Loucy (cell line): ENCODE results near the gene MPV17L.
"Not testable (repeated sequence)": the region's sequence is repeated elsewhere in the genome, so short reads cannot be mapped to it uniquely, and the experiment has no call there.

Source experiments
- H2AFZ ChIP-seq: fragments of 200-600 bp; sonication (generic); 2 replicates; pipeline ENCODE4 v1.6.0; 2016; ENCODE audit warnings: antibody characterized with exemption, mild to moderate bottlenecking, low read length, moderate library complexity
- H3F3A ChIP-seq: fragments of 200-600 bp; 2 replicates; pipeline ENCODE4 v1.6.0; 2016; ENCODE audit warnings: antibody characterized with exemption, low read depth, mild to moderate bottlenecking
- H3K27me3 ChIP-seq: fragments of 200-600 bp; sonication (generic); 2 replicates; pipeline ENCODE4 v1.6.1; 2014; ENCODE audit warnings: low read length, mild to moderate bottlenecking; ENCODE audit not compliant: insufficient read depth, poor library complexity, severe bottlenecking
- H3K36me3 ChIP-seq: fragments of 200-600 bp; sonication (generic); 2 replicates; pipeline ENCODE4 v1.6.1; 2016; ENCODE audit warnings: low read length; ENCODE audit not compliant: insufficient read depth
- H3K4me1 ChIP-seq: fragments of 200-600 bp; sonication (generic); 2 replicates; pipeline ENCODE4 v1.5.1; 2014; ENCODE audit warnings: low read length, mild to moderate bottlenecking; ENCODE audit not compliant: insufficient read depth, poor library complexity, severe bottlenecking
- H3K4me2 ChIP-seq: fragments of 200-600 bp; sonication (generic); 2 replicates; pipeline ENCODE4 v1.6.0; 2014; ENCODE audit warnings: antibody characterized with exemption, low read length, low read depth, mild to moderate bottlenecking; ENCODE audit not compliant: poor library complexity, severe bottlenecking
- H3K4me3 ChIP-seq: fragments of 200-600 bp; sonication (generic); 2 replicates; pipeline ENCODE4 v1.5.1; 2014; ENCODE audit warnings: low read length, mild to moderate bottlenecking, mixed read lengths; ENCODE audit not compliant: poor library complexity, severe bottlenecking
- H3K79me2 ChIP-seq: fragments of 200-600 bp; sonication (generic); 2 replicates; pipeline ENCODE4 v1.6.1; 2014; ENCODE audit warnings: low read length; ENCODE audit not compliant: insufficient read depth
- H3K9ac ChIP-seq: fragments of 200-600 bp; sonication (generic); 2 replicates; pipeline ENCODE4 v1.6.0; 2014; ENCODE audit warnings: mild to moderate bottlenecking, low read depth, low read length, moderate library complexity; ENCODE audit not compliant: poor library complexity, severe bottlenecking
- H3K9me2 ChIP-seq: fragments of 200-600 bp; sonication (generic); replicated peaks from 2 replicates; pipeline ENCODE4 v1.6.1; 2016; ENCODE audit warnings: low read depth, low read length, mixed read lengths
- H3K9me3 ChIP-seq: fragments of 200-600 bp; sonication (generic); 2 replicates; pipeline ENCODE4 v1.6.1; 2014; ENCODE audit warnings: mild to moderate bottlenecking, antibody characterized with exemption, low read length, low read depth; ENCODE audit not compliant: insufficient read depth
- H4K20me1 ChIP-seq: fragments of 200-600 bp; sonication (generic); 2 replicates; pipeline ENCODE4 v1.6.0; 2014; ENCODE audit warnings: antibody characterized with exemption, low read length, mild to moderate bottlenecking; ENCODE audit not compliant: insufficient read depth, poor library complexity, severe bottlenecking
- CTCF ChIP-seq: fragments of 200-600 bp; sonication (generic); conservative IDR thresholded peaks from 2 replicates; pipeline ENCODE4 v1.5.1; 2014; ENCODE audit warnings: mild to moderate bottlenecking, antibody characterized with exemption, low read length
- EZH2phosphoT487 ChIP-seq: fragments of 200-600 bp; IDR thresholded peaks from 2 replicates; pipeline ENCODE4 v1.6.1; 2018; ENCODE audit warnings: antibody characterized with exemption, mild to moderate bottlenecking, moderate library complexity, borderline replicate concordance

Gene MPV17L

DNA sequence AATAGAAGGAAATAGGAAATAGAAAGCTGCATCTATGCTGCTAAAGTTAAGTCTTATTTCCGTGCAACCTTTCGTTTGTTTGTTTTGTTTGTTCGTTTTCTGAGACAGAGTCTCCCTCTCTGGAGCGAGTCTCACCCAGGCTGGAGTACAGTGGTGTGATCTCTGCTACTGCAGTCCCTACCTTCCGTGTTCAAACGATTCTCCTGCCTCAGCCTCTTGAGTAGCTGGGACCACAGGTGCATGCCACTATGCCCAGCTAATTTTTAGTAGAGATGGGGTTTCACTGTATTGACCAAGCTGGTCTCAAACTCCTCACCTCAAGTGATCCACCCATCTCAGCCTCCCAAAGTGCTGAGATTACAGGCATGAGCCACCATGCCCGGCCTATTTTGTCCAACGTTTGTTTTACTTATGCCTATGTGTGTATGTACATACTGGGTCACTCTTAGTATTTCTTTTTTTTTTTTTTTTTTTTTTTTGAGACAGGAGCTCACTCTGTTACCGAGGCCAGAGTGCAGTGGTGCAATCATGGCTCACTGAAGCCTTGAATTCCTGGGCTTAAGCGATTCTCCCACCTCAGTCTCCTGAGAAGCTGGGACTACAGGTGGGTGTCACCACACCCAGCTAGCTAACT is 55.7 kb downstream of the MPV17L start:
- Histone ChIP-seq H3K4me3 (no peak overlapping the region), H3K4me2 (no peak overlapping the region), H4K20me1 (no peaks in the 10 kb centered on the region), H3K4me1 (no peaks in the 10 kb centered on the region), H3K9me3 (no peaks in the 10 kb centered on the region), H3K9ac (no peak overlapping the region), H3K79me2 (no peaks in the 10 kb centered on the region), H3K9me2 (no peaks in the 10 kb centered on the region), H3K27me3 (no peaks in the 10 kb centered on the region), H2AFZ (no peak overlapping the region), H3F3A (no peaks in the 10 kb centered on the region), H3K36me3 (no peaks in the 10 kb centered on the region)
- TF ChIP-seq CTCF: no peak
- no peak for TF ChIP-seq EZH2phosphoT487

- Histone ChIP-seq H3K9ac (no peak overlapping the region), H3K4me2 (no peak overlapping the region), H3K4me3 (no peak overlapping the region), H3K4me1 (no peaks in the 10 kb centered on the region), H3K36me3 (no peaks in the 10 kb centered on the region), H2AFZ (no peak overlapping the region), H3K9me2 (no peaks in the 10 kb centered on the region), H3K27me3 (no peaks in the 10 kb centered on the region), H4K20me1 (no peaks in the 10 kb centered on the region), H3K79me2 (no peaks in the 10 kb centered on the region), H3K9me3 (no peaks in the 10 kb centered on the region), H3F3A (no peaks in the 10 kb centered on the region)
- TF ChIP-seq EZH2phosphoT487 (no peak), CTCF (no peak)
Observed at GRCh38 chr16:15452246-15452855, 56.8 kb downstream of the MPV17L start.

DNA sequence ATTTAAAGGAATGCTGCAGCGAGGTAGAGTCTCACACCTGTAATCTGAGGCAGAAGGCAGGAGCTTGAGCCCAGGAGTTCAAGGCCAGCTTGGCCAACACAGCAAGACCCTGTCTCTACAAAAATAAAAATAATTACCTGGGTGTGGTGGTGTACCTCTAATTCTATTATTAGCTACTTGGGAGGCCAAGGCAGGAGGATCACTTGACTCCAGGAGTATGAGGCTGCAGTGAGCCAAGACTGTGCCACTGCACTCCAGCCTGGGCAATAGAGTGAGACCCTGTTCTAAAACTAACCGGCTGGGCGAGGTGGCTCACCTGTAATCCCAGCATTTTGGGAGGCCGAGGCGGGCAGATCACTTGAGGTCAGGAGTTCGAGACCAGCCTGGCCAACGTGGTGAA is 57.7 kb downstream of the MPV17L start:
- H2AFZ ChIP-seq, H4K20me1 ChIP-seq, H3K4me1 ChIP-seq, H3K4me3 ChIP-seq, H3K4me2 ChIP-seq, H3K27me3 ChIP-seq, H3K79me2 ChIP-seq, H3F3A ChIP-seq, H3K9me3 ChIP-seq, H3K9me2 ChIP-seq, H3K36me3 ChIP-seq, H3K9ac ChIP-seq: not testable (repeated sequence)

DNA sequence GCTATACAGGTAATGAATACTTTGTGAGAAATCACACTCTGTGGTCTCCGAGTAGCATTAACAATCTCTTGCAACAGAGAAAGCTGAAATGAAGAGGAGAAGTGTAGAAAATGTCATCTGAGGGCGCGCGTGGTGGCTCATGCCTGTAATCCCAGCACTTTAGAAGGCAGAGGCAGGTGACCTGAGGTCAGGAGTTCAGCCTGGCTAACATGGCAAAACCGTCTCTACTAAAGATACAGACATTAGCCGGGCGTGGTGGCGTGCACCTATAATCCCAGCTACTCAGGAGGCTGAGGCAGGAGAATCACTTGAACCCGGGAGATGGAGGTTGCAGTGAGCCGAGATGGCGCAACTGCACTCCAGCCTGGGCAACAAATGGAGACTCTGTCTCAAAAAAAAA is 59.4 kb downstream of the MPV17L start:
- not testable (repeated sequence) for H3K4me1 ChIP-seq, H3F3A ChIP-seq, H2AFZ ChIP-seq, H3K4me2 ChIP-seq, H3K9ac ChIP-seq, H4K20me1 ChIP-seq, H3K79me2 ChIP-seq, H3K36me3 ChIP-seq, H3K4me3 ChIP-seq, H3K9me2 ChIP-seq, H3K9me3 ChIP-seq, H3K27me3 ChIP-seq
